Calu3 (cell line): ENCODE data around the gene RAPGEF6. TPM values are rescaled to one million over a fixed set of nuclear protein-coding genes. Genes with fewer than 3 reads are reported as not detected.

Experiments used
- BruUV-seq: library from RNA; stranded (reverse); fragments of 400-500 nt; replicated peaks from 2 replicates; lab custom pipeline; 2021; lab: Mats Ljungman, UMichigan
- CTCF ChIA-PET: fragments of 300-600 bp; sonication (Branson Sonifier 250); formaldehyde crosslinking; loops from one replicate; lab custom pipeline; 2022; ENCODE audit warnings: antibody characterized with exemption; lab: Charles Lee
- DNase-seq: peaks from one replicate; pipeline ENCODE4 v3.0.0; 2022
- H3K27ac Mint-ChIP-seq: one replicate; pipeline ENCODE4 v1.8.0; 2022; ENCODE audit warnings: mixed read lengths; ENCODE audit not compliant: unreplicated experiment
- H3K27me3 Mint-ChIP-seq: one replicate; pipeline ENCODE4 v1.8.0; 2022; ENCODE audit warnings: mixed read lengths; ENCODE audit not compliant: unreplicated experiment
- H3K36me3 Mint-ChIP-seq: one replicate; pipeline ENCODE4 v1.8.0; 2022; ENCODE audit warnings: mild to moderate bottlenecking, moderate library complexity, mixed read lengths; ENCODE audit not compliant: insufficient read depth, unreplicated experiment
- H3K4me1 Mint-ChIP-seq: one replicate; pipeline ENCODE4 v1.8.0; 2022; ENCODE audit warnings: mild to moderate bottlenecking, low read depth, mixed read lengths; ENCODE audit not compliant: unreplicated experiment
- H3K4me3 Mint-ChIP-seq: one replicate; pipeline ENCODE4 v1.8.0; 2022; ENCODE audit warnings: mild to moderate bottlenecking, low read depth, moderate library complexity, mixed read lengths; ENCODE audit not compliant: unreplicated experiment
- H3K9me3 Mint-ChIP-seq: one replicate; pipeline ENCODE4 v1.8.0; 2022; ENCODE audit warnings: low read depth, mixed read lengths; ENCODE audit not compliant: unreplicated experiment
- intact Hi-C: fragments of 100-400 bp; cut with micrococcal nuclease; formaldehyde crosslinking; loops from one replicate; pipeline ENCODE4 v1.10.0; 2022; ENCODE audit not compliant: unreplicated experiment
- total RNA-seq: library from RNA; stranded (reverse); gene quantifications from 2 replicates; pipeline ENCODE4 v1.2.3, GENCODE V29; 2022
- TF ChIP-seq, protein P1 (sequence below): fragments of 200-600 bp; IDR thresholded peaks from one replicate; pipeline ENCODE4 v1.8.0; 2022; ENCODE audit warnings: antibody characterized with exemption; ENCODE audit not compliant: unreplicated experiment

The RAPGEF6 gene
- total RNA-seq, 1 experiment from 2014 or later, result 27.3 TPM

GRCh38 chr5:131457193-131457592 is 177.8 kb downstream of the RAPGEF6 start:
- peaks cover 7% of the 10 kb centered on the region for H3K4me1 Mint-ChIP-seq
- no TSS peak for BruUV-seq
- intact Hi-C loops, result no loop called here
- peaks cover 7% of the 10 kb centered on the region for H3K36me3 Mint-ChIP-seq
- no peak overlapping the region for H3K27ac Mint-ChIP-seq
- H3K27me3 Mint-ChIP-seq, result no peaks in the 10 kb centered on the region
- DNase-seq, result no peak
- no peaks in the 10 kb centered on the region for H3K9me3 Mint-ChIP-seq
- TF ChIP-seq, protein P1, sequence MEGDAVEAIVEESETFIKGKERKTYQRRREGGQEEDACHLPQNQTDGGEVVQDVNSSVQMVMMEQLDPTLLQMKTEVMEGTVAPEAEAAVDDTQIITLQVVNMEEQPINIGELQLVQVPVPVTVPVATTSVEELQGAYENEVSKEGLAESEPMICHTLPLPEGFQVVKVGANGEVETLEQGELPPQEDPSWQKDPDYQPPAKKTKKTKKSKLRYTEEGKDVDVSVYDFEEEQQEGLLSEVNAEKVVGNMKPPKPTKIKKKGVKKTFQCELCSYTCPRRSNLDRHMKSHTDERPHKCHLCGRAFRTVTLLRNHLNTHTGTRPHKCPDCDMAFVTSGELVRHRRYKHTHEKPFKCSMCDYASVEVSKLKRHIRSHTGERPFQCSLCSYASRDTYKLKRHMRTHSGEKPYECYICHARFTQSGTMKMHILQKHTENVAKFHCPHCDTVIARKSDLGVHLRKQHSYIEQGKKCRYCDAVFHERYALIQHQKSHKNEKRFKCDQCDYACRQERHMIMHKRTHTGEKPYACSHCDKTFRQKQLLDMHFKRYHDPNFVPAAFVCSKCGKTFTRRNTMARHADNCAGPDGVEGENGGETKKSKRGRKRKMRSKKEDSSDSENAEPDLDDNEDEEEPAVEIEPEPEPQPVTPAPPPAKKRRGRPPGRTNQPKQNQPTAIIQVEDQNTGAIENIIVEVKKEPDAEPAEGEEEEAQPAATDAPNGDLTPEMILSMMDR, result no peak
- no peak overlapping the region for H3K4me3 Mint-ChIP-seq
- CTCF ChIA-PET, result no interaction called here

GRCh38 chr5:131450941-131451340 is 184.1 kb downstream of the RAPGEF6 start:
- no peak for DNase-seq
- Mint-ChIP-seq H3K27ac (no peak overlapping the region), H3K27me3 (no peaks in the 10 kb centered on the region), H3K4me1 (peaks cover 7% of the 10 kb centered on the region), H3K36me3 (peaks cover 7% of the 10 kb centered on the region), H3K9me3 (no peaks in the 10 kb centered on the region), H3K4me3 (no peak overlapping the region)
- BruUV-seq, result no TSS peak
- CTCF ChIA-PET, result no interaction called here
- intact Hi-C loops, result no loop called here
- TF ChIP-seq, protein P1, result no peak

- CTCF ChIA-PET, result no interaction called here
- TF ChIP-seq, protein P1, result no peak
- DNase-seq, result no peak
- H3K9me3 Mint-ChIP-seq, result no peaks in the 10 kb centered on the region
- no peaks in the 10 kb centered on the region for H3K4me1 Mint-ChIP-seq
- intact Hi-C loops, result no loop called here
- no peak overlapping the region for H3K4me3 Mint-ChIP-seq
- no peak overlapping the region for H3K27ac Mint-ChIP-seq
- H3K27me3 Mint-ChIP-seq, result no peaks in the 10 kb centered on the region
- H3K36me3 Mint-ChIP-seq, result peaks cover 7% of the 10 kb centered on the region
- no TSS peak for BruUV-seq
Observed at GRCh38 chr5:131441184-131441583, 193.8 kb downstream of the RAPGEF6 start.

GRCh38 chr5:131436081-131436480 is 198.9 kb downstream of the RAPGEF6 start:
- CTCF ChIA-PET, result no interaction called here
- no peak overlapping the region for H3K4me3 Mint-ChIP-seq
- peaks cover 8% of the 10 kb centered on the region for H3K36me3 Mint-ChIP-seq

More at GRCh38 chr5:131436081-131436480, 198.9 kb downstream of the RAPGEF6 start:
- no TSS peak for BruUV-seq
- intact Hi-C loops, result no loop called here
- Mint-ChIP-seq H3K27ac (no peak overlapping the region), H3K9me3 (no peaks in the 10 kb centered on the region), H3K4me1 (no peaks in the 10 kb centered on the region), H3K27me3 (no peaks in the 10 kb centered on the region)
- no peak for DNase-seq
- TF ChIP-seq, protein P1, result no peak
